EL (cell line): ENCODE results near the gene SPON2.

Source experiments
- DNase-seq: peaks from one replicate; pipeline ENCODE4 v3.0.0-alpha.2; 2016

Gene SPON2

GRCh38 chr4:1208266-1208961 lies 36.0 kb upstream of the SPON2 start:
- DNase-seq = no peak

GRCh38 chr4:1207603-1208265 lies 35.4 kb upstream of the SPON2 start:
- DNase-seq = peak; percentile 16

DNA sequence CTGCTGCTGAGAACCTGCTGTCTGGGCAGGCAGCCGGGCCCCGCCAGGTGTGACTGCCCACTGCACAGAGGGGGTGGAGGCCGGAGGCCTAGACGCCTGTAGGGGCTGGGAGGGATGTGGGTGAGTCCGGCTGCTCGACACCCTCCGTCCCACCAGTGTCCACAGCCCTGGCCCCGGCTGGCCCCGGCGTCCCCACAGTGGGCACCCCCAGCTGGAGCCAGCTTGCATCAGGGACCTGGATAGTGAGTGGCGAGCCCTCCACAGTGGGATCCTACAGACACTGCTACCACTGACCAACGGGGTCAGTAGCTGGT lies 34.7 kb upstream of the SPON2 start:
- DNase-seq = no peak

DNA sequence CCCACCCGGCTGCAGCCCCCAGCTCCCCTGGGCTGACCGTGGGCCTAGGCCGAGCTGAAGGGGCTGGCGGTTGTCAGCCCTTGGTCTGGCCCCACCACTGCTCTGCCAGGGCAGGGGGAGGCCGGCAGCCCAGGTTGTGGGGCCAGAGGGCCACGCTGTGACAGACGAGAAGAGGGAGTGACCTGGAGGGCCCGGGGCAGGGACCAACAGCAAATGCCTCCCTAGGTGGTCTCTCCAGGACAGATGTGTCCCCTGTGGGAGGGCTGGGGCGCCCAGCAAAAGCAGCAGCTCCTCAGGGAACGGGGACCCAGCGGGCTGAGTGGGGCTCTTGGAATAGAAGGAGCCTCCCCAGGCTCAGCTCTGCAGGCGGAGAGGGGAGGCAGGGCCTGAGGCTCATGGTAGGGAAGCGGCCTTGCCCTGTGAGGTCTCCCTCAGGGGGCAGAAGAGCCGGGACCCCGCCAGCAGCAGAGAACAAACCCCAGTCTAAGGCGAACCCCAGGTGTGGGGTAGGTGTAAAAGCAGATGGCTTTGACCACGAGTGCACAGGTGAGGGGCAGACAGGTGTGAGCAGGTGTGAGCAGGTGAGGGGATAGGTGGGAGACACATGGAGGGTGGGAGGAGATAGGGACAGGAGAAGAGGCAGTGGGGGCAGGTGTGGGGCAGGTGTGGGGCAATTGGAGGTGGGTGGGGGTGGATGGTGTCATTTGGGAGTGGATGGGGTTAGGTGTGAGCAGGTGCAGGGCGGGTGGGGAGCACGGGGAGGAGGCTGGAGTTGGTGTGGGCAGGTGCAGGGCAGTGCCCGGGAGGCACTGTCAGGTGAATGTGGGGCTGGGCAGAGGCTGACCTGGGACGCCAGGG lies 34.1 kb upstream of the SPON2 start:
- no peak for DNase-seq

GRCh38 chr4:1205586-1206298 lies 33.4 kb upstream of the SPON2 start:
- no peak for DNase-seq

DNA sequence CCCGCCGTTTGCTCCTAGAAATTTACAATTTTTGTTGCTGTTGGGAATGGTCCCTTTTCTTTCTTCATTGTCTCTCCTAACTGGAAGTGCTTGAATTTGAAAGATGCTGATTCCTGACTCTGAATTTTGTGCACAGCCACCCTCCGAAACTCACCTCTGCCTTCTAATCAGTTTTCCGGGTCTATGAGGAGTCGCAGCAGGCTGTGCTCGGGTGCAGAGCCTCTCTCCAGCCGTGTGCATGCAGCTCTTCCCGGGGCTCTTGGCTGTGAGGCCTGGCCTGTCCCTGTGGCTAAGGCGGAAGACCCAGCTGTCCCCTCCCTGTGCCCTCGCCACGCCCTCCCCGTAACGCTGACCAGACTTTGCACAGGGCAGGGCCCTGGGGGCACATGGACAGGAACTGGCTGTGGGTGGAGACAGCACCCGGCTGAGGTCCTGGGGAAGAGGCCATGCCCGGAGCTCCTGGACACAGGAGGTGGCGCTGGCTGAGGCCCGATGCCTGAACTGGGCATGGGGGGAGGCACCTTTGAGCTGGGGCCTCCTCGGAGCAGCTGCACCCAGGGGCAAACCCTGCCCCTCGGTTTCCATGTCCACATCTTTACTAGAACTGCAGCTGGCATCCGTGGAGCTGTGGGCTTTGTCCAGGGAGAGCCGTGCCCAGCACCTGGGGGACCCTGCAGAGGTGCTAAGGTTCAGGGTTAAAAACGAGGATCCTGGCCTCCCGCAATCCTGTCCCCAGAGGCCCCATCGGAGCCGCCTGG lies 32.6 kb upstream of the SPON2 start:
- no peak for DNase-seq

DNA sequence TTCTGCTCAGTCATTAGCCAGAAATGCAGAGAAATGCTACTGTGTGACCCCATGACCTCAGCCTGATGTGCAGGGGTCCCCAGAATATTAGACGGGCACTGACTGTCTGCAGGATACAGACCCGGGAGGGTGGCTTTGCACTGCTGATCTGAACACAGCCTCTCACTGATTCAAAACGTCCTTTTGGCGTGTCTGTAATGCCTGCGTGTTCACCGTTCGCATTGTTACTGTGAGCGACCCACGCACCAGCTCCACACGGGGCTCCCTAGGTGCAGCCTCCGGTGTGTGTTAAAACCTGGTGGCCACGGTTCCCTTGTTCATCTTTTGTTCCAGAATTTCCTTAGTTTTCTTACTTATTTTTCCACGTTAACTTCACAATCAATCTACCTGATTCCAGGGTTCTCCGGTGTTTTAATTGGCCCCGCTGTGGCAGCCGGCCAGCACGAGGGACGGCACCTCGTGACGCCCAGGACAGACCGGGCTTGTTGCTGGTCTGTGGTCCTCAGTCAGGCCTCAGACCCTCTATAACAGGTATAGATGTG lies 32.0 kb upstream of the SPON2 start:
- DNase-seq = no peak

- no peak for DNase-seq
These were observed 30.7 kb upstream of the SPON2 start for GRCh38 chr4:1203026-1203616.

DNA sequence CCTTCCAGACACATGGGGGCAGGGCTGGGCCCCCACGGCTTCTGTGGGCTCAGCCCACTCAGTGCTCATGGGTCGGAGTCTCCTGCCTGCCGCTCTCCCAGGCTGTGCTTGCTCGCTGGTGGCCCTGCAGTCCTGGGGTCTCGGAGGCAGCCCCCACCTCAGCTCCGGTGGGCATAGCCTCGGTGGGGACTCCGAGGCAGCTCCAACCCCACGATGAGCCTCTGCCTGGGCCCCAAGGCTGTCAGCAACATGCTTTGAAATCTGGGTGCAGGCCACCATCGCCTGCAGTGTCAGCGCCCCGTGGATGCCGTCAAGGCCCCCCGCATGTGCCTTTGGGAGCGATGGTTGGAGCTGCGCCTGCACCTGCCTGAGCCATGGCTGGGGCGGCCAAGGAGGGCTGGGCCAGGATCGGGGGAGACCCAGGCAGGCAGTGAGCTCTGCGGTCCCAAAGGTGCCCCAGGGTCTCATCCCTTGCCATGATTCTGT lies 30.2 kb upstream of the SPON2 start:
- DNase-seq = no peak

DNA sequence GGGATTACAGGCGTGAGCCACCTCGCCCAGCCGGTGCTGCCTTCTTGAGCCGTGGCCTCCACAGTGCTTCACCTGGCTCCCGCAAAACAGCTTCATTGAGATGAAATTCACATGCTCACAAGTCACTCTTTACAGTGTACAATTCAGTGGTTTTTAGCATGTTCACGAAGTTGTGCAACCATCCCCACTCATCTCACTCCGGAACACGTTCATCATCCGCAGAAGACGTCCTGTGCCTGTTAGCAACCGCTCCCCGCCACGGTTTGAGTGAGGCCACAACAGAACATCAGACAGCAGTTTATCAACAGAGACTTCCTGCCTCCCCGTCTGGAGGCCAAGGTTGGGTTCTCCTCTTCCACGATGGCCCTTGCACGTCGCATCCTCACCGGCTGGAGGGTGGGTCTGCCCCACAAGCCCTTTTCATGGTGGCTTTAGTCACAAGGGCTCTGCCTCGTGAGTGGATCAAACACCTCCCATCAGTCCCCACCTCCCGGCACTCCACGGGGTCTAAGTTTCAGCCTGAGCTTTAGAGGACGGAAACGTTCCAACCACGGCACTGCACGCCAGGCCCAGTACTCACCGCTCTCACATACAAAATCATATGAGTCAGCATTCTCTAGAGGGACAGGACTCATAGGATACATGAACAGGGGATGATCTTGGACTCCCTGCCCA lies 29.6 kb upstream of the SPON2 start:
- DNase-seq = peak; percentile 67

DNA sequence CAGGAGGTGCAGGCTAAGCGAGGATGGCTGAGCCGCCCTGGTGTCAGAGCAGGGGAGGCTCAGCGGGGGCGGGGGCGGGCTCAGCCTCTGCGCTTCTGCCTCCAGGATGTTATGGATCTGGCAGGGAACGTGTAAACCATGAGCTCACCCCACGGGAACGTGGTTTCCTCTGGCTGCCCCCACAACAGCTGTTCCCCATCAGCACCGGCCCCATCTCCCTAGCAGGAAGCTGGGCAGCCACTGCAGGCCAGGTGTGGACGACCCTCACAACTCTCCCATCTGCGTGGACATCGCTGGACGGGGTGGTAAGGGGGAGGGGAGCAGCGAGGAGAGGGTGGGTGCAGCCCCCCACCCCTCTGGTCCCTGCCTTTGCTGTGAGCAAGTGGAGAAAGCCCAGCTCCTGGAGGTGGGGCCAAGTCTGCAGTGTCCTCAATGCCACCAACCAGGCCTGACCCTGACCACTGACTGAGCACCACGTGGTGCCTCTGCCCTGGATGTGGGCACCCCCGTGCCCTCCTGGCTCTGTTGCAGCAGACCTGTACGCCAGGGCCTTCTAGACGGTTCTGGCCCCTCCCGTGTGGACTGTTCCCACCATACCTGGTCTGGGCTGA lies 28.1 kb upstream of the SPON2 start:
- DNase-seq = peak; percentile 92

DNA sequence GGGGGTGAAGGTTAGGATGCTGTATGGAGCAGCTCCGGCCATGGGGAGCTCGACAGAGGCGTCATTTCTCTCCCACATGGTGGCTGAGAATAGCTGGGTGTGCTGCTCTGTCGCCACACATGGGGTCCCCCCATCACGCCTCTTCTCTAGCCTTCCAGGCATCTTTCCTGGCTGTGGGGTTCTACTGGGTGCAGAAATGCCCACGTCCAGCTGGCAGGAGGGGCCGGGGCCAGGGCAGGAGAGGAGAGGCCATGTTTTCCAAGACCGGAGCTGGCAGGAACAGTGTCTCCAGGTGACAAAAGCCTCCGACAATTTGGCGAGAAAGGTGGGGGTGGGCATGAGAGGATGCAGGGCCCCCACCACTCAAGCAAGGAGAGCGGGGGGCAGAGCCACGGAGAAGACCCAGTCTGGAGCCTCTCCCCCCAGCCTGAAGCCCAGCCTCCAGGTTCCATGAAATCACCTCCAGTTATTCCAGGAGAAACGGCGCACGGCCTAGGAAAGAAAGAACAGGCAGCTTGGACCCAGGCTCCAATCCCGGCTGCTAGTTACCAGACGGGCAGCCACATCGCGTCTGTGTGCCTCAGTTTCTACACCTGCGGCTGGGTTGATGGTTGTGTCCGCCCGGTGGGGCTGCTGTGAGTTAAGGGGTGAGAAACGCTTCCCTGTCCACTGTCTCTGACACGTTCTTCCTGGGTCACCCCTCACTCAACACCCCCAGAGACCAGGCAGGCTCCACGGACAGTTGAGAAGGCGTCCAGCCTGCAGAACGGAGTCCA lies 27.4 kb upstream of the SPON2 start:
- no peak for DNase-seq

- DNase-seq = peak; percentile 44
These were observed 25.9 kb upstream of the SPON2 start for GRCh38 chr4:1198098-1198844.

DNA sequence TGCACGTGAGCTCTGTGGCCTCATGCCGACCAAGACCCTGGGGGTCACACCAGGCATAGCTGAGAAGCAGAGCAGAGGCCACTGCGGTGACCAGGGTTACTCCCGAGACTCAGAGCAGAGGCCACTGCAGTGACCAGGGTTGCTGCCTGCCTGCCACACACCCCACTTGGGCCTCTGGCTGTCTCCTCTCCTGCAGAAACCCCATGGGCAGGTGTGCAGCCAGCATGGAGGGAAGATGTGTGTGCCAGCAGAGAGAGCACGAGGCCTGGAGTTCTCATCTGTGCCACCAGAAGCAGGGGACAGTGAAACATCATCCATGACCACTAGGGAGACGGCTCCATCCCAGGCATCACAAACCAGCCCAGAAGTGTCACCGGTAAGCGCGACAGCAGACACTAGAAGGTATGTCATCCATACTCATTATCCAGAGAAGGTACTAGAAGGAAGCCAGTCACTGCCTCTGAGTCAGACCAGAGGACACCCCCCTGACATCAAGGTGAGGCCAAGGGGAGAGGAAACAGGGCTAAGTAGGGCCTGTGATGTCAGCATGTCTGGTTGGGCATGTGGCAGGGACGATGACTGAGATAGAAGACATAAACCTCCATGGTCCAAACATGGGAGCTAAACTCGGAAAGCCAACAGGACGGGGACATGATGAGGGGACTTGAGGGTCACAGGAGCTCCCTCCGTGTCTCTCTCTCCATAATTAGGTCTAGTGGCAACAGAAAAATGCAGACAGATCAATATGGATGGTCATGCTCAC lies 24.2 kb upstream of the SPON2 start:
- no peak for DNase-seq

DNA sequence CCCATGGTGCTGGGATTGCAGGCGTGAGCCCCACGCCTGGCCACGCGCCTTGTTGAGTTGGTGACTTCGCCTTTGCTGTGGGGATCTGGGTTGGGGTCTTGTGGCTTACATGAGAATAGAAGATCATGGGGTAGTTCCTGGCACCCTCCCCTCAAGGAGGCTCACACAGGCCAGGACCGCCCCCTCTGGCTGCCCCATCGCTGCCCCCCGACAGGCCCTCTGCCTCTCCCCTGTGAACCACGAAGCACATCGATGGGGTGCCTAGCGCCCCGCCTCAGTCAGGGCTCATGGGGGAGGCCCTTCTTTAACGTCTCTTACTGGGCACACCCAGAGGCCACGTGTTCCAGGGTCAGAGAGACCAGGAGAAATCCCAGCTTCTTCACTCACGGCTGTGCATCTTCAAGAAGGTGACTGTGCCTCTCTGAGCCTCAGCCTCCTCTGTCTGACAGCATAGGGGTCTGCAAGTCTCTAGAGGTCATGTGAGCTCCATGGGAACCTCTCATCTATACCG lies 23.6 kb upstream of the SPON2 start:
- DNase-seq = no peak

DNA sequence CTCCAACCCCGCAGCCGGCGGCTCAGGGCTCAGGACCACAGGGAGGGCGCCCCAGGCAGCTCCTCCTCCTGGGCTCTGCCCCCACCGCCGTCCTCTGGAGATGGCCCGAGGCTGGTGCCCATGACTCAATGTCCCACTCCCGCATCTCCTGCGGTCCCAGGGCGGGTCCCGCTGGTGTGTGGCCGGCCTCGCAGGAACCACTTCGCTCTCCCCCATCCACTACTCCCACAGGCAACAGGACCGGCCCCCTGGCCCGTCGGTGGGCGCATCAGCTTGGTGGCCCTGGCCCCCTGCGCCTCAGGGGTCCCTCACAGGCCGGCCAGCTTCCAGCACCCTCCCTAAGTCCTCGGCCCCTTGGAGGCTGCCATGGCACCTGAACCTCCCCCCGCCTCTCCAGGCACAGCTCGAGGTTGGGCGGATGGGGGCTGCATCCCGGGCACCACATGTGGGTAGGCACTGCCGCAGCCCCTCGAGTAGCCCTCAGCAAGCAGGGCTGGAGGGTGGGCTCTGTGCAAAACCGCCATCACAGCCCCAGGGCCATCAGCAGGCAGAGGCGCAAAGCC lies 22.8 kb upstream of the SPON2 start:
- DNase-seq = no peak

- DNase-seq = no peak
These were observed 21.9 kb upstream of the SPON2 start for GRCh38 chr4:1194010-1194900.
